ENCODE measurements around the gene C2orf42.
"Not testable (repeated sequence)": the region's sequence is repeated elsewhere in the genome, so short reads cannot be mapped to it uniquely, and the experiment has no call there.

C2orf42 gene

GRCh38 chr2:70113359-70114070 is 77.3 kb downstream of the C2orf42 start:
- no peak for DNase-seq (ENCODE audit: low read depth, low spot score)
- no peak overlapping the region for H3K4me3 ChIP-seq (ENCODE audit: low read length)

GRCh38 chr2:70111752-70112591 is 78.8 kb downstream of the C2orf42 start:
- no peak for DNase-seq (ENCODE audit: low read depth, low spot score)
- no peak overlapping the region for H3K4me3 ChIP-seq (ENCODE audit: low read length)

- DNase-seq (ENCODE audit: low read depth, low spot score); H3K4me3 ChIP-seq (ENCODE audit: low read length): not testable (repeated sequence)
Observed at GRCh38 chr2:70110397-70110796, 80.4 kb downstream of the C2orf42 start.

- H3K4me3 ChIP-seq (ENCODE audit: low read length); DNase-seq (ENCODE audit: low read depth, low spot score): not testable (repeated sequence)
Observed at GRCh38 chr2:70106138-70106537, 84.7 kb downstream of the C2orf42 start.

- DNase-seq (ENCODE audit: low read depth, low spot score), result no peak
- no peak overlapping the region for H3K4me3 ChIP-seq (ENCODE audit: low read length)
Observed at GRCh38 chr2:70104231-70105111, 86.3 kb downstream of the C2orf42 start.

GRCh38 chr2:70103531-70104061 is 87.2 kb downstream of the C2orf42 start:
- H3K4me3 ChIP-seq (ENCODE audit: low read length), result no peak overlapping the region
- no peak for DNase-seq (ENCODE audit: low read depth, low spot score)

- not testable (repeated sequence) for DNase-seq (ENCODE audit: low read depth, low spot score)
Observed at GRCh38 chr2:70102323-70102905, 88.4 kb downstream of the C2orf42 start.

GRCh38 chr2:70101686-70102085 is 89.1 kb downstream of the C2orf42 start:
- not testable (repeated sequence) for H3K4me3 ChIP-seq (ENCODE audit: low read length); DNase-seq (ENCODE audit: low read depth, low spot score)

More at GRCh38 chr2:70102323-70102905, 88.4 kb downstream of the C2orf42 start:
- not testable (repeated sequence) for H3K4me3 ChIP-seq (ENCODE audit: low read length)

- no peak overlapping the region for H3K4me3 ChIP-seq (ENCODE audit: low read length)
Observed at GRCh38 chr2:70101174-70101573, 89.6 kb downstream of the C2orf42 start.

More at GRCh38 chr2:70101174-70101573, 89.6 kb downstream of the C2orf42 start:
- no peak for DNase-seq (ENCODE audit: low read depth, low spot score)

Data from Jurkat, Clone E6-1 (cell line).